HepG2 (cell line): ENCODE data around the gene RERE. TPM values are rescaled to one million over a fixed set of nuclear protein-coding genes. Genes with fewer than 3 reads are reported as not detected.
A peak's percentile ranks its signal among the peaks of the same experiment; 100 is the strongest.

ENCODE experiments used
- ARID4A ChIP-seq: sonication (generic); formaldehyde crosslinking; IDR thresholded peaks from 2 replicates; pipeline ENCODE4 v1.5.0; 2020; ENCODE audit warnings: mild to moderate bottlenecking, missing genetic modification reagents, borderline replicate concordance
- CREM ChIP-seq, 2 experiments: sonication (generic) in 1 of 2; formaldehyde crosslinking in 1 of 2; IDR thresholded peaks; 2 replicates each; pipeline versions ENCODE4 v1.4.0 to v1.6.1; 2016 to 2020; ENCODE audit warnings: antibody characterized with exemption in 1 of 2, mild to moderate bottlenecking in 1 of 2, missing genetic modification reagents in 1 of 2
- FOXK1 ChIP-seq: sonication (generic); formaldehyde crosslinking; IDR thresholded peaks from 2 replicates; pipeline ENCODE4 v1.4.0; 2020; ENCODE audit warnings: low read depth, missing genetic modification reagents, borderline replicate concordance
- FOXO1 ChIP-seq: sonication (generic); formaldehyde crosslinking; IDR thresholded peaks from 2 replicates; pipeline ENCODE4 v1.4.0; 2020; ENCODE audit warnings: missing genetic modification reagents
- GABPB1 ChIP-seq: IDR thresholded peaks from 2 replicates; pipeline ENCODE4 v1.6.1; 2016; ENCODE audit warnings: mild to moderate bottlenecking, missing genetic modification reagents, moderate library complexity, missing compliant biosample characterization
- KLF15 ChIP-seq: sonication (generic); formaldehyde crosslinking; IDR thresholded peaks from 2 replicates; pipeline ENCODE4 v1.8.1; 2023; ENCODE audit warnings: borderline replicate concordance, mild to moderate bottlenecking, inconsistent platforms, missing genetic modification reagents, mixed read lengths
- LCORL ChIP-seq, 2 experiments: fragments of 450-650 bp in 1 of 2; sonication (generic) in 1 of 2; formaldehyde crosslinking in 1 of 2; IDR thresholded peaks; 2 replicates each; pipeline versions ENCODE4 v1.5.0 to v1.6.1; 2017 to 2020; ENCODE audit warnings: antibody characterized with exemption in 1 of 2, missing genetic modification reagents in 1 of 2
- MXD3 ChIP-seq: IDR thresholded peaks from 2 replicates; pipeline ENCODE4 v1.6.1; 2016; ENCODE audit warnings: mild to moderate bottlenecking, missing biosample characterization, missing genetic modification reagents
- MXI1 ChIP-seq: IDR thresholded peaks from 3 replicates; pipeline ENCODE4 v1.6.1; 2012; ENCODE audit warnings: low read depth, low read length, inconsistent platforms, borderline replicate concordance
- NFYB ChIP-seq: sonication (generic); formaldehyde crosslinking; IDR thresholded peaks from 2 replicates; pipeline ENCODE4 v1.4.0; 2020; ENCODE audit warnings: missing genetic modification reagents
- PAXIP1 ChIP-seq: sonication (generic); formaldehyde crosslinking; conservative IDR thresholded peaks from 2 replicates; pipeline ENCODE4 v1.4.0; 2020; ENCODE audit warnings: mild to moderate bottlenecking, missing genetic modification reagents, moderate library complexity
- RBM22 ChIP-seq: fragments of 200-400 bp; formaldehyde crosslinking; optimal IDR thresholded peaks from 2 replicates; pipeline ENCODE3; 2017; ENCODE audit warnings: mild to moderate bottlenecking, low read length, moderate library complexity
- RNF2 ChIP-seq: fragments of 450-650 bp; conservative IDR thresholded peaks from 2 replicates; pipeline ENCODE4 v1.6.1; 2016; ENCODE audit warnings: low read depth
- TFE3 ChIP-seq: IDR thresholded peaks from 2 replicates; pipeline ENCODE4 v1.6.1; 2016
- XRCC5 ChIP-seq: fragments of 200-400 bp; formaldehyde crosslinking; optimal IDR thresholded peaks from 2 replicates; pipeline ENCODE3; 2017; ENCODE audit warnings: mild to moderate bottlenecking, low read length
- ZNF205 ChIP-seq: IDR thresholded peaks from 2 replicates; pipeline ENCODE4 v1.6.1; 2018; ENCODE audit warnings: missing biosample characterization, missing genetic modification reagents
- ZNF562 ChIP-seq: sonication (generic); formaldehyde crosslinking; IDR thresholded peaks from 2 replicates; pipeline ENCODE4 v1.8.0; 2022; ENCODE audit warnings: missing genetic modification reagents, borderline replicate concordance
- ZNF782 ChIP-seq: sonication (generic); formaldehyde crosslinking; IDR thresholded peaks from 2 replicates; pipeline ENCODE4 v1.4.0; 2020; ENCODE audit warnings: missing genetic modification reagents, mild to moderate bottlenecking, borderline replicate concordance
- ZNF790 ChIP-seq: sonication (generic); formaldehyde crosslinking; IDR thresholded peaks from 2 replicates; pipeline ENCODE4 v1.8.0; 2022; ENCODE audit warnings: missing genetic modification reagents, mild to moderate bottlenecking, borderline replicate concordance
- polyA plus RNA-seq, 8 experiments: library from polyadenylated mRNA; depleted of rRNA in 3 of 8; stranded (reverse) in 7 of 8; unstranded in 1 of 8; fragments of >200 nt; fragmentation: Illumina TruSeq in 4 of 8; extraction: Trizol in 4 of 8; gene quantifications; 2 replicates each; pipeline versions ENCODE4 v1.2.1 to v1.2.3, GENCODE V29; 2011 to 2016; ENCODE audit warnings: low read depth in 4 of 8, missing spikeins in 1 of 8, mixed read lengths in 1 of 8; ENCODE audit not compliant: insufficient read depth in 1 of 8
- total RNA-seq, 5 experiments: library from RNA; depleted of rRNA; stranded (reverse); fragments of >200 nt; fragmentation: Illumina TruSeq; extraction: Trizol; gene quantifications; 2 replicates each; pipeline ENCODE4 v1.2.3, GENCODE V29; 2016; ENCODE audit warnings: low read depth in 1 of 5

RERE gene
- total and polyA plus RNA-seq, 2 of the 13 experiments (the other 11 are each of a cell fraction or from before 2014, with no cell fraction given): 18.3 to 21.9 TPM

- TF ChIP-seq LCORL (IDR thresholded peaks at IDR 0.05): no peak
- TF ChIP-seq LCORL (CRISPR knock-in tag; IDR thresholded peaks at IDR 0.05): 0 out of 2 replicates have a peak, but pooled peaks have one; percentile 26
- TF ChIP-seq PAXIP1 (CRISPR knock-in tag): 0 out of 2 replicates have a peak, but pooled peaks have one; percentile 43
- TF ChIP-seq CREM (IDR thresholded peaks at IDR 0.05): peak; percentile 49; the same call in 1 of the 2 replicates
- TF ChIP-seq CREM (CRISPR knock-in tag; IDR thresholded peaks at IDR 0.05): no peak
- TF ChIP-seq ZNF205 (CRISPR knock-in tag): peak; percentile 92
- TF ChIP-seq FOXK1 (CRISPR knock-in tag): peak; percentile 48; the same call in 1 of the 2 replicates
- TF ChIP-seq MXI1: peak; percentile 46; the same call in 1 of the 3 replicates
- TF ChIP-seq ZNF790: no peak
- TF ChIP-seq NFYB: peak; percentile 67
- no peak for TF ChIP-seq KLF15 (CRISPR knock-in tag)
- peak; percentile 24 for TF ChIP-seq XRCC5
- no peak for TF ChIP-seq GABPB1 (CRISPR knock-in tag)
- no peak for TF ChIP-seq RNF2
- no peak for TF ChIP-seq TFE3 (CRISPR knock-in tag)
- peak; percentile 49 for TF ChIP-seq RBM22
- no peak for TF ChIP-seq MXD3
- peak; percentile 52; the same call in 1 of the 2 replicates for TF ChIP-seq ARID4A (CRISPR knock-in tag)
- no peak for TF ChIP-seq ZNF562
- 0 out of 2 replicates have a peak, but pooled peaks have one; percentile 14 for TF ChIP-seq FOXO1 (CRISPR knock-in tag)
- no peak for TF ChIP-seq ZNF782 (CRISPR knock-in tag)
Observed at GRCh38 chr1:8525558-8526275, 291.7 kb downstream of the RERE start (continued).
